GM19035 (cell line): Measurements from ENCODE around the gene CAAP1.
"Not testable (repeated sequence)": the region's sequence is repeated elsewhere in the genome, so short reads cannot be mapped to it uniquely, and the experiment has no call there.

Experiments
- ATAC-seq: cut with Tn5 transposase; IDR thresholded peaks from one replicate; pipeline ENCODE4 v1.9.1; 2021; ENCODE audit not compliant: unreplicated experiment

Gene CAAP1

GRCh38 chr9:26892251-26893029 is at the start of gene CAAP1:
Gene CAAP1 (minus strand): TSS chr9:26892802. CDS start chr9:26892715, 87 bp downstream.
- ATAC-seq = peak; percentile 93

DNA sequence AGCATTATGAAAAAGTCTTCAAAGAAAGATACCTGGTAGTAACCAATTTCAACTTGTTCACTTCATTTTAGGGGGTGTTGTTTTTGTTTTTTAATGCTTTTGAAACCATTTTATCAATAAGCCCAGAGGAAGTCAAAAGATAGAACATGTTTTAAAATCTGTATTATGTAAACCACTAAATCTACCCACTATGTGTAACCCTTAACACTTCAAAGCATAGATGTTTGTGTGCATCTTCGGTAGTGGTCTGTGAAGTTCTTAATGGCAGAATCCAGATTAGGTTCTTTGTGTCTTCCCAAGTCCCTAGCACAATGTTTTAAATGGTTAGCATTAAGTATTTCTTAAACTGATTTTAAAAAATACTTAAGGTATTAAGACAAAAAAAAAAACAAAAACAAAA is 48.2 kb upstream of the CAAP1 start:
- ATAC-seq = no peak

GRCh38 chr9:26939955-26940711 is 47.5 kb upstream of the CAAP1 start:
- no peak for ATAC-seq

- no peak for ATAC-seq
These were observed 45.3 kb upstream of the CAAP1 start for GRCh38 chr9:26937816-26938371.

DNA sequence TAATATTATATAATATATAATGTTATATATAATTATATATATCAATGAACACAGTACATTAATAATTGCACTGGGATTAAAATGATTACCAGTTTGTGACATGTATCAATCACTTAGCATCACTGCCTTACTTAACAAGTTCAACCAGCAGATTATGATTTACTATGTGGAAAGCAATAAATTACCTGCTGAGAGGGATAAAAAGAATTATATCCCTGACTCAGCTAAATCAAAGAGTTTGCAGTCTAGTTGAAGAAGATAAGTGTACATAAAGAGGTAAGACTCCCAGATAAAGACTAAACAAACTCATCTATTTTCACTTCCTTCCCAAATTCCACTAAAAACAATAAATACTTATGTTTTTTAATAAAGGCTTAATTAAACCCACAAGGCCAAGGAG is 43.2 kb upstream of the CAAP1 start:
- ATAC-seq = no peak

GRCh38 chr9:26928902-26929495 is 36.4 kb upstream of the CAAP1 start:
- no peak for ATAC-seq

DNA sequence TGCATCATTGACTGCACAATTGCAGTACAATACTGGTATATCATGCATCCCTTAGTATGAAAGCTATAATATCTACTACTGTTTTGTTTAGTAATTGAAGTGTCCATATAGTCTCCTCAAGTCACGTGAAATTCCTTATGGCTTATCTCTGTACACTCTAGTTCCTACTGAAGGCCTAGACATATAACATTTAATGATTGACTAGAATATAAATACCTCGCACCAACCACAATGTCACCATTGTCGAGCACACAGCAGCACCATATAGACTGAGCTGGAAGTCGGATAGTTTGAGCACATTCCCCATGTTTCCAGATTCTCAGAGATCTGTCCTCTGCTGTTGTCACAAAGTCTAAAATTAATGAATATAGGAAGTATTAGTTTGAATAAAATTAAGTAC is 33.0 kb upstream of the CAAP1 start:
- no peak for ATAC-seq

- ATAC-seq = no peak
These were observed 27.1 kb upstream of the CAAP1 start for GRCh38 chr9:26919698-26920097.

DNA sequence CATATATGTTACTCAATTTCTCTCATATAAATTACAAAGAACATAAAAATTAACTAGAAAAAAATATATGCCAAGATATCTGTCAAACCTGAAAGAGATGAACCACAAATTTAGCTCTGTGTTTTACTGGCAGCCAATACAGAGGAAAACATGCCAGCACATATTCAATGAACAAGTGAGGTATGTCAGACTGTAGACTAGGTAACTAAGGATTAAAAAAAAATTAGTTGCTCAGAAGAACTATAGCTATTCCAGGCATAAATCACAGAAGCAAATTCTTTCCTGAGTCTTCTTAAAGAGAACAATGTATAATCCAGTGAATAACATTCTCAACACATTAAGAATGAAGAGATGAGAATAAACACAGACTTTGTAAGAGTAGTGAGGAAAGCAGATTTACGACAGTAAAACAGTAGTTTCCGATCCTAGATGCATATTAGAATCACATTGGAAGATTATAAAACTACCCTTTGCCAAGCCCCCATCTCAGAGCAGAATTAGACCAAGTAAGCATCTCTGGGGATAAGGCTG is 20.6 kb upstream of the CAAP1 start:
- no peak for ATAC-seq

GRCh38 chr9:26904671-26905070 is 12.1 kb upstream of the CAAP1 start:
- ATAC-seq = no peak

DNA sequence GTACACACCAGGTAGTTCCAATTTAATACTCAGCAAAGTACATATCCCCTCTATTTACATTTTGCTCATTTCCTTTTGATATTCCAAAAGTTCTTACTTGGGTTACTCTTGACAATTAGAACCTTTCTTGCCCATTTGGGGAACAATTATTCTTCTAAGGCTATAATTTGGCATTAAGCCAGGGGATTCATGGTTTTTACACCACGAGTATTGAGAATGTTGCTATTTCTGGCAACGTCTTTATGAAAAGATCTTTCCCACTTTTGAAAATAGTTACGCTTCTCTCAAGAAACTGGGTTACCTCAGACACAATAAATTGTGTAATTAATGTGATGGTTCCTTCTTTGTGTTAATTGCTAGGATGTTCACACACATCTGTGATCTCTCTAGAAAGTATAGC is 11.5 kb upstream of the CAAP1 start:
- ATAC-seq = no peak

GRCh38 chr9:26893030-26893676 is 551 bp upstream of the CAAP1 start:
- no peak for ATAC-seq

GRCh38 chr9:26891726-26892125 is 876 bp downstream of the CAAP1 start:
- ATAC-seq = no peak

DNA sequence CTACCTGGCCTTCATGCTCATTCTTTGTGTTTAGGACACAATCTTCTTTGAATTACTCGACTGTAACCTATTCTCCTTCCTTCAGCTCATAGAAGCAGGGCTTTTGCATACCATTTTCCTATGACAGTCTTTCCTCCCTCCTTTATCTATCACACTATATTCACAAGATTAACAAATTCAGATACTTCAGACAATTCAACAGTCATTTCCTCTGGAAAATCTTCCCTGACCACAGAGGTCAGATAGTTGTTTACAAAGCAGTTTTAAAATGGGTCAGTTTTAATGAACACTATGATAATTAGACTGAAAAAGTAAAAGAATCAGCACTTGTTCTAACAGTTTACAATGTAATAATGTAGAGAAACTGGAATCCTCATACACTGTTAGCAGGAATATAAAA is 4.3 kb downstream of the CAAP1 start:
- ATAC-seq = no peak

DNA sequence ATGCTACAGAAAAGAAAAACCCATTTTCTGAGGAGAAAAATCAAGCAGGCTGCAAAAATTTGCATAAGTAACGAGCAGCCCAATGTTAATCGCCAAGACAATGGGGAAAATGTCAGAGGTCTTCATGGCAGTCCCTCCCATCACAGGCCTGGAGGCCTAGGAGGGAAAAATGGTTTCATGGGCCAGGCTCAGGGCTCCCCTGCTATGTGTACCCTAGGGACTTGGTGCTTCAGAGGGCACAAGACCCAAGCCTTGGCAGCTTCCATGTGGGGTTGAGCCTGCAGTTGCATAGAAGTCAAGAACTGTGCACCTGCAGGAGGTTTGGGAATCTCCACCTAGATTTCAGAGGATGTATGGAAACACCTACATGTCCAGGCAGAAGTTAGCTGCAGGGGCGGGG is 10.4 kb downstream of the CAAP1 start:
- no peak for ATAC-seq

GRCh38 chr9:26880262-26880661 is 12.3 kb downstream of the CAAP1 start:
- no peak for ATAC-seq

DNA sequence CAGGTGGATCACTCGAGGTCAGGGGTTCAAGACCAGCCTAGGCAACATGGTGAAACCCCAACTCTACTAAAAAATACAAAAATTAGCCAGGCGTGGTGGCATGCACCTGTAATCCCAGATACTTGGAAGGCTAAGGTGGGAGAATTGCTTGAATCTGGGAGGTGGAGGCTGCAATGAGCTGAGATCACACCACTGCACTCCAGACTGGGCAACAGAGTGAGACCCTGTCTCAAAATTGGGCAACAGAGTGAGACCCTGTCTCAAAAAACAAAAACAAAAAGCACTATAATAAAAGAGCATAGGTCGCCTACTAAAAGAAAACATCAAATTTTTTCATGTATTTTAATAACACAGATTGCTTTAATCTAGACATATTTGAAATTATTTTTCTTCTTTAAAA is 17.4 kb downstream of the CAAP1 start:
- not testable (repeated sequence) for ATAC-seq

DNA sequence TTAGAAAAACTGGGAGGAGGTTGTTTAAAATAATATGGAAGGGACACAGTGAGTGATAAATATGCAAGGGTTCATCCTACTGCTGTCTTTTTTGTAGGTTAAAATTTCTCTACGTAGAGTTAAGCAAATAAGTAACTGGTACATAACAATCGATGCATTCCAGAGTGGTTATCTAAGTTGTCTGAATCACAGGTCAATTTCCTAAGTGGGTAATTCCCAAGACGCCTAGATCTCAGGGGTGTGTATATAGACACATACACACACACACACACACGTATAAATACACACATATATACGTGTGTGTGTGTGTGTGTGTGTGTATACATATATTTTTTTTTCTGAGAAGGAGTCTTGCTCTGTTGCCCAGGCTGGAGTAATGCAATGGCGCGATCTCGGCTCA is 22.3 kb downstream of the CAAP1 start:
- ATAC-seq = no peak

- peak; percentile 48 for ATAC-seq
These were observed 29.5 kb downstream of the CAAP1 start for GRCh38 chr9:26863074-26863473.

DNA sequence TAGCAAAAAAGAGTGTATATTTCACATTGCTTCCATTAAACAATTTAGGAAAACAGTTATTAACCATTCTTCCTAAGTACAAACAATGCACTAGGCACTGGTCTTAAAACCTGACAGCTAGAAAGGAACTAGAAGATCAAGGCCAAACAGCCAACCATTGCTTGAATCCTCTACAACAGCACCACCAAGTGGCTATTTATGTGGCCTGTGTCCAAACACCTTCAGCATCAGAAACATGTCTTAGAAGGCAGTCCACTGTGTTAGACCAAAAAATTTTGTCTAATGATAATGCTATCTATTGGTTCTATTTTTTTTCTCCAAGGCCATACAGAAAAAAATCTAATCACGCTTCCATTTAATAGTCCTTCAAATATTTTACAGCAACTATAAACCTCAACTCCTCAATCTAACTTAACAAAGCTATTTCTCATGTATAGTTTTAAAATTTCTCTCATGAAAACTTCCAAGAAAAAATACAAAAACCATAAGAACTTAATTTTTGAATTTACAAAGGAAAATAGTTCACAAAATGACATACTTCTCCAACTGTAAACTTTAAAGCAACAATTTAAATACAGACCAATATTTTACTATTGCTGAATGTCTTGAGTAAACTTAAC is 36.1 kb downstream of the CAAP1 start:
- peak; percentile 80 for ATAC-seq

DNA sequence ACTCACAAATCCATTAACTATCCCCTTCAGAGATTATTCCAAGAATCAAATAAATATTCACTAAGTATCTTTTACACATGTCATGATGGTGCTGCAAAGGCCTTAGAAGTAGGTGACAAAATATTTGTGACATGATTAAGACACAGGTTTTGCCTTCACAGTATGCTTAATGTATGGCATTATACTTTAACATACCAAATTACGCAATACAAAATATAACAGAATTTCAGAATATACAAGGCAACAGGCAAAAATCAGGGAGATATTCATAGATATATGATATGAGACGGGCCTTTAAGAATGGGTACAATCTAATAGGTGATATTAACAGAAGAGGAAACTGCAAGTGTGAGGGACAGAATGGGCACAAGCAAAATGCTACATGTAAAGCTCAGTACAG is 41.6 kb downstream of the CAAP1 start:
- no peak for ATAC-seq
